ENCODE data around the gene STAM2. TPM values are rescaled to one million over a fixed set of nuclear protein-coding genes. Genes with fewer than 3 reads are reported as not detected.
"Not testable (repeated sequence)": the region's sequence is repeated elsewhere in the genome, so short reads cannot be mapped to it uniquely, and the experiment has no call there.

Gene STAM2
- total RNA-seq, 1 experiment from 2014 or later: 24.4 TPM

- BruUV-seq (replicated peaks): no TSS peak
- no peaks in the 10 kb centered on the region; the same call in 1 of the 2 replicates for H3K9me3 ChIP-seq
- Mint-ChIP-seq H3K4me1 (ENCODE audit: low read depth, unreplicated experiment) (no peaks in the 10 kb centered on the region), H3K36me3 (ENCODE audit: insufficient read depth, unreplicated experiment) (no peaks in the 10 kb centered on the region), H3K27ac (ENCODE audit: unreplicated experiment) (no peak overlapping the region), H3K9me3 (ENCODE audit: unreplicated experiment) (no peaks in the 10 kb centered on the region), H3K27me3 (ENCODE audit: insufficient read depth, unreplicated experiment) (no peaks in the 10 kb centered on the region), H3K4me3 (ENCODE audit: unreplicated experiment) (no peak overlapping the region)
- H3K4me3 ChIP-seq (ENCODE audit: low read depth, low read length): no peak overlapping the region
- POLR2A ChIA-PET: no interaction called here
- no peak for DNase-seq
- no peak for TF ChIP-seq CTCF (IDR thresholded peaks at IDR 0.05; ENCODE audit: insufficient read depth in 1 of 2, low read depth in 1 of 2, low read length in 1 of 2, severe bottlenecking in 1 of 2, unreplicated experiment in 1 of 2)
- intact Hi-C loops (cut with micrococcal nuclease; ENCODE audit: unreplicated experiment): no loop called here
- H3K4me1 ChIP-seq: peaks cover 3% of the 10 kb centered on the region; the same call in 1 of the 2 replicates
- no peaks in the 10 kb centered on the region for H3K36me3 ChIP-seq (ENCODE audit: control insufficient read depth, insufficient read depth, low read length)
- H3K27me3 ChIP-seq (replicated peaks; ENCODE audit: control insufficient read depth, insufficient read depth, low read length): no peaks in the 10 kb centered on the region
- CTCF ChIA-PET: no interaction called here
Observed at GRCh38 chr2:152114366-152114765, 61.2 kb downstream of the STAM2 start.

GRCh38 chr2:152107140-152107539 lies 68.4 kb downstream of the STAM2 start:
- H3K9me3 Mint-ChIP-seq (ENCODE audit: unreplicated experiment); H3K9me3 ChIP-seq; H3K36me3 Mint-ChIP-seq (ENCODE audit: insufficient read depth, unreplicated experiment); intact Hi-C loops (cut with micrococcal nuclease; ENCODE audit: unreplicated experiment); BruUV-seq (replicated peaks); DNase-seq; H3K4me1 ChIP-seq; H3K27ac Mint-ChIP-seq (ENCODE audit: unreplicated experiment); H3K27me3 Mint-ChIP-seq (ENCODE audit: insufficient read depth, unreplicated experiment); CTCF ChIA-PET; H3K4me1 Mint-ChIP-seq (ENCODE audit: low read depth, unreplicated experiment); H3K4me3 Mint-ChIP-seq (ENCODE audit: unreplicated experiment); POLR2A ChIA-PET; H3K27me3 ChIP-seq (replicated peaks; ENCODE audit: control insufficient read depth, insufficient read depth, low read length); H3K4me3 ChIP-seq (ENCODE audit: low read depth, low read length); H3K36me3 ChIP-seq (ENCODE audit: control insufficient read depth, insufficient read depth, low read length): not testable (repeated sequence)

GRCh38 chr2:152106464-152106863 lies 69.1 kb downstream of the STAM2 start:
- H3K4me1 ChIP-seq: peaks cover 3% of the 10 kb centered on the region; the same call in 1 of the 2 replicates
- no peaks in the 10 kb centered on the region for H3K27me3 ChIP-seq (replicated peaks; ENCODE audit: control insufficient read depth, insufficient read depth, low read length)
- no peaks in the 10 kb centered on the region for H3K9me3 Mint-ChIP-seq (ENCODE audit: unreplicated experiment)
- TF ChIP-seq CTCF (IDR thresholded peaks at IDR 0.05; ENCODE audit: insufficient read depth in 1 of 2, low read depth in 1 of 2, low read length in 1 of 2, severe bottlenecking in 1 of 2, unreplicated experiment in 1 of 2): no peak
- BruUV-seq (replicated peaks): no TSS peak
- H3K9me3 ChIP-seq: no peaks in the 10 kb centered on the region
- no peaks in the 10 kb centered on the region for H3K4me1 Mint-ChIP-seq (ENCODE audit: low read depth, unreplicated experiment)
- no peaks in the 10 kb centered on the region for H3K36me3 Mint-ChIP-seq (ENCODE audit: insufficient read depth, unreplicated experiment)
- ChIA-PET CTCF (no interaction called here), POLR2A (no interaction called here)
- no peak overlapping the region for H3K4me3 ChIP-seq (ENCODE audit: low read depth, low read length)
- H3K36me3 ChIP-seq (ENCODE audit: control insufficient read depth, insufficient read depth, low read length): no peaks in the 10 kb centered on the region
- no peak overlapping the region for H3K27ac Mint-ChIP-seq (ENCODE audit: unreplicated experiment)
- H3K4me3 Mint-ChIP-seq (ENCODE audit: unreplicated experiment): no peak overlapping the region
- intact Hi-C loops (cut with micrococcal nuclease; ENCODE audit: unreplicated experiment): no loop called here
- no peak for DNase-seq
- no peaks in the 10 kb centered on the region for H3K27me3 Mint-ChIP-seq (ENCODE audit: insufficient read depth, unreplicated experiment)

GRCh38 chr2:152103271-152103670 lies 72.3 kb downstream of the STAM2 start:
- no peaks in the 10 kb centered on the region for H3K4me1 ChIP-seq

More at GRCh38 chr2:152103271-152103670, 72.3 kb downstream of the STAM2 start:
- no peak for TF ChIP-seq CTCF (IDR thresholded peaks at IDR 0.05; ENCODE audit: insufficient read depth in 1 of 2, low read depth in 1 of 2, low read length in 1 of 2, severe bottlenecking in 1 of 2, unreplicated experiment in 1 of 2)
- POLR2A ChIA-PET: no interaction called here
- intact Hi-C loops (cut with micrococcal nuclease; ENCODE audit: unreplicated experiment): no loop called here
- Mint-ChIP-seq H3K4me1 (ENCODE audit: low read depth, unreplicated experiment) (peaks cover 7% of the 10 kb centered on the region), H3K27me3 (ENCODE audit: insufficient read depth, unreplicated experiment) (peaks cover 12% of the 10 kb centered on the region), H3K36me3 (ENCODE audit: insufficient read depth, unreplicated experiment) (no peaks in the 10 kb centered on the region), H3K27ac (ENCODE audit: unreplicated experiment) (no peak overlapping the region), H3K4me3 (ENCODE audit: unreplicated experiment) (no peak overlapping the region), H3K9me3 (ENCODE audit: unreplicated experiment) (no peaks in the 10 kb centered on the region)
- Histone ChIP-seq H3K36me3 (ENCODE audit: control insufficient read depth, insufficient read depth, low read length) (no peaks in the 10 kb centered on the region), H3K4me3 (ENCODE audit: low read depth, low read length) (no peak overlapping the region), H3K27me3 (replicated peaks; ENCODE audit: control insufficient read depth, insufficient read depth, low read length) (peaks cover 4% of the 10 kb centered on the region; the same call in 1 of the 2 replicates), H3K9me3 (no peaks in the 10 kb centered on the region)
- no peak for DNase-seq
- no TSS peak for BruUV-seq (replicated peaks)
- CTCF ChIA-PET: no interaction called here

Measured in Caco-2 (cell line).